Liver (tissue), 3 donors: ENCODE results near the gene AP2A2.

Source experiments
- ATF3 ChIP-seq: IDR thresholded peaks from 2 replicates; pipeline ENCODE4 v1.6.1; 2016; ENCODE audit warnings: antibody characterized with exemption
- CTCF ChIP-seq: fragments of 150-350 bp; IDR thresholded peaks from 2 replicates; pipeline ENCODE4 v1.5.1; 2017; ENCODE audit warnings: improper control_type of control experiment, low read depth, low read length; ENCODE audit not compliant: missing input control
- EGR1 ChIP-seq, 2 donors: IDR thresholded peaks; 2 replicates each; pipeline ENCODE4 v1.6.1; 2016 to 2018; ENCODE audit warnings: antibody characterized with exemption in 2 of 2, low read depth in 2 of 2
- FOXA1 ChIP-seq: IDR thresholded peaks from 2 replicates; pipeline ENCODE4 v1.6.1; 2016; ENCODE audit warnings: antibody characterized with exemption
- FOXA2 ChIP-seq: IDR thresholded peaks from 2 replicates; pipeline ENCODE4 v1.6.1; 2016; ENCODE audit warnings: antibody characterized with exemption
- GABPA ChIP-seq, 2 donors: IDR thresholded peaks in 1 of 2; conservative IDR thresholded peaks in 1 of 2; 2 replicates each; pipeline ENCODE4 v1.6.1; 2016; ENCODE audit warnings: antibody characterized with exemption in 2 of 2, mild to moderate bottlenecking in 1 of 2, moderate library complexity in 1 of 2
- JUND ChIP-seq, 2 donors: IDR thresholded peaks; 2 replicates each; pipeline ENCODE4 v1.6.1; 2016; ENCODE audit warnings: antibody characterized with exemption in 2 of 2
- MAX ChIP-seq: IDR thresholded peaks from 2 replicates; pipeline ENCODE4 v1.6.1; 2016; ENCODE audit warnings: antibody characterized with exemption
- RAD21 ChIP-seq, 2 donors: IDR thresholded peaks; 2 replicates each; pipeline ENCODE4 v1.6.1; 2016; ENCODE audit warnings: antibody characterized with exemption in 2 of 2, mild to moderate bottlenecking in 2 of 2
- REST ChIP-seq: IDR thresholded peaks from 2 replicates; pipeline ENCODE4 v1.6.1; 2016; ENCODE audit warnings: antibody characterized with exemption, mild to moderate bottlenecking
- SP1 ChIP-seq: IDR thresholded peaks from 2 replicates; pipeline ENCODE4 v1.6.1; 2018; ENCODE audit warnings: antibody characterized with exemption, mild to moderate bottlenecking
- TAF1 ChIP-seq: conservative IDR thresholded peaks from 2 replicates; pipeline ENCODE4 v1.6.1; 2016; ENCODE audit warnings: antibody characterized with exemption, mild to moderate bottlenecking
- YY1 ChIP-seq: IDR thresholded peaks from 2 replicates; pipeline ENCODE4 v1.6.1; 2016; ENCODE audit warnings: antibody characterized with exemption, mild to moderate bottlenecking
- donor health status: healthy.
- donor health status: healthy.

- TF ChIP-seq JUND (IDR thresholded peaks at IDR 0.05), result no peak
- TF ChIP-seq ATF3, result no peak
- TF ChIP-seq REST, result no peak
- no peak for TF ChIP-seq CTCF
- TF ChIP-seq FOXA1, result no peak
- no peak for TF ChIP-seq MAX
- TF ChIP-seq GABPA (IDR thresholded peaks at IDR 0.05 in 1 of 2, conservative IDR thresholded peaks at IDR 0.05 in 1 of 2), result no peak
- TF ChIP-seq FOXA2, result no peak
- no peak for TF ChIP-seq TAF1
- no peak for TF ChIP-seq RAD21 (IDR thresholded peaks at IDR 0.05)
- TF ChIP-seq EGR1 (IDR thresholded peaks at IDR 0.05; ENCODE audit: low read depth in 2 of 2), result no peak
- no peak for TF ChIP-seq SP1
- TF ChIP-seq YY1, result no peak
Measured at GRCh38 chr11:1028616-1029015, 102.9 kb downstream of the AP2A2 start.
